HG03469 (cell line): ENCODE data around the gene BBS4.
"Not testable (repeated sequence)": the region's sequence is repeated elsewhere in the genome, so short reads cannot be mapped to it uniquely, and the experiment has no call there.

ENCODE experiments used
- ATAC-seq: cut with Tn5 transposase; IDR thresholded peaks from one replicate; pipeline ENCODE4 v1.9.1; 2021; ENCODE audit warnings: mild to moderate bottlenecking, moderate library complexity, moderate number of reproducible peaks; ENCODE audit not compliant: unreplicated experiment

BBS4 gene

GRCh38 chr15:72690938-72691337 lies 4.9 kb downstream of the BBS4 start:
- ATAC-seq = no peak

GRCh38 chr15:72698938-72699337 lies 12.9 kb downstream of the BBS4 start:
- ATAC-seq = no peak

GRCh38 chr15:72700076-72700475 lies 14.1 kb downstream of the BBS4 start:
- ATAC-seq = no peak

- ATAC-seq = no peak
Measured at GRCh38 chr15:72706266-72706665, 20.3 kb downstream of the BBS4 start.

GRCh38 chr15:72708551-72709303 lies 22.7 kb downstream of the BBS4 start:
- not testable (repeated sequence) for ATAC-seq

GRCh38 chr15:72722071-72722696 lies 36.2 kb downstream of the BBS4 start:
- ATAC-seq = no peak

GRCh38 chr15:72724028-72724427 lies 38.0 kb downstream of the BBS4 start:
- no peak for ATAC-seq

- ATAC-seq = no peak
Measured at GRCh38 chr15:72725446-72725845, 39.4 kb downstream of the BBS4 start.

- not testable (repeated sequence) for ATAC-seq
Measured at GRCh38 chr15:72725851-72726250, 39.8 kb downstream of the BBS4 start.

GRCh38 chr15:72727154-72727553 lies 41.1 kb downstream of the BBS4 start:
- ATAC-seq = no peak

- ATAC-seq = not testable (repeated sequence)
Measured at GRCh38 chr15:72728249-72728648, 42.2 kb downstream of the BBS4 start.

GRCh38 chr15:72728821-72729220 lies 42.8 kb downstream of the BBS4 start:
- no peak for ATAC-seq

GRCh38 chr15:72732086-72732485 lies 46.1 kb downstream of the BBS4 start:
- no peak for ATAC-seq

- ATAC-seq = no peak
Measured at GRCh38 chr15:72732516-72732915, 46.5 kb downstream of the BBS4 start.

GRCh38 chr15:72733941-72734738 lies 48.1 kb downstream of the BBS4 start:
- no peak for ATAC-seq

GRCh38 chr15:72735111-72735510 lies 49.1 kb downstream of the BBS4 start:
- ATAC-seq = no peak

- ATAC-seq = no peak
Measured at GRCh38 chr15:72737061-72737460, 51.1 kb downstream of the BBS4 start.

GRCh38 chr15:72737723-72738122 lies 51.7 kb downstream of the BBS4 start:
- ATAC-seq = no peak

- ATAC-seq = no peak
Measured at GRCh38 chr15:72740219-72740618, 54.2 kb downstream of the BBS4 start.

- no peak for ATAC-seq
Measured at GRCh38 chr15:72749700-72750099, 63.7 kb downstream of the BBS4 start.

GRCh38 chr15:72751751-72752455 lies 65.9 kb downstream of the BBS4 start:
- ATAC-seq = no peak
